ENCODE measurements around the gene SLC39A9.
A peak's percentile ranks its signal among the peaks of the same experiment; 100 is the strongest.

The SLC39A9 gene, protein sequence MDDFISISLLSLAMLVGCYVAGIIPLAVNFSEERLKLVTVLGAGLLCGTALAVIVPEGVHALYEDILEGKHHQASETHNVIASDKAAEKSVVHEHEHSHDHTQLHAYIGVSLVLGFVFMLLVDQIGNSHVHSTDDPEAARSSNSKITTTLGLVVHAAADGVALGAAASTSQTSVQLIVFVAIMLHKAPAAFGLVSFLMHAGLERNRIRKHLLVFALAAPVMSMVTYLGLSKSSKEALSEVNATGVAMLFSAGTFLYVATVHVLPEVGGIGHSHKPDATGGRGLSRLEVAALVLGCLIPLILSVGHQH

GRCh38 chr14:69398053-69398817 is at the start of gene SLC39A9, which contains the start of gene ERH:
Gene SLC39A9, plus strand, starts transcription at chr14:69398692. Its CDS starts 678 bp downstream, at chr14:69399370.
Gene ERH, minus strand, starts transcription at chr14:69398299. Its CDS starts 66 bp downstream, at chr14:69398233.
- peak; percentile 72 for DNase-seq (ENCODE audit: low read depth)

DNA sequence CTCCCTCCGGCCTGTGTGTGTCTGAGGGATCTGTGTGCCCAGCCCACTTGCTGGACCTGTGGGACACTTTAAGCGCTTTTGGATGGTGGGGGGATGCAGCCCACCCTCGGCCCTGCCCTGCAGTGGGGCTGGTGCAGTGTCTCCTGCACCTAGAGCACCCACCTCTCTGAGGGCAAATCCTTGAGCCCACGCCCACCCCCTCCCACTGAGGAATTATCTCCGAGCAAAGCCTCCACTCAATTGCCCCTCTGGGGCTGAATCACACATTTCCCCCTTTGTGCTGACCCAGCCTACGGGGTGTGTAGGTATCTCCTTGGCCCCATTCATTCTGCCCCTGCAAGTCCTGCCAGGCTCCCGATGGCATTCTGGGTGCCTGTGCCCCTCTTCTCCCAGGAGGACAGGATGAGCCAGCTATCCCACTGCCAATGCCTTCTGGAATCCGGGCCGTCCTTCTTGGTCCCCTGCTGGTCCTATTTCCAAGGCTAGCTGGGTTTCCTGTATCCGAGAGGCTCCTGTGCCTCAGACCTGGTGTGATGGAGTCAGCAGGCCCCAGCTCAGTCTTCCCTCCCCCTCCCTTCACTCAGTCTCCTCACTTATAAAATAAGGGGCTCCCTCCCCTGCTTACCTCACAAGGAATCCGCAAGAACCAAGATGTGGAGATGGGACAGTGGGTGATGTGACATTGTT is 49.3 kb upstream of the SLC39A9 start:
- DNase-seq (ENCODE audit: low read depth), result no peak

- no peak for DNase-seq (ENCODE audit: low read depth)
Measured at GRCh38 chr14:69350892-69351291, 47.6 kb upstream of the SLC39A9 start.

- DNase-seq (ENCODE audit: low read depth), result no peak
Measured at GRCh38 chr14:69351385-69351784, 47.1 kb upstream of the SLC39A9 start.

- DNase-seq (ENCODE audit: low read depth), result no peak
Measured at GRCh38 chr14:69351911-69352310, 46.6 kb upstream of the SLC39A9 start.

DNA sequence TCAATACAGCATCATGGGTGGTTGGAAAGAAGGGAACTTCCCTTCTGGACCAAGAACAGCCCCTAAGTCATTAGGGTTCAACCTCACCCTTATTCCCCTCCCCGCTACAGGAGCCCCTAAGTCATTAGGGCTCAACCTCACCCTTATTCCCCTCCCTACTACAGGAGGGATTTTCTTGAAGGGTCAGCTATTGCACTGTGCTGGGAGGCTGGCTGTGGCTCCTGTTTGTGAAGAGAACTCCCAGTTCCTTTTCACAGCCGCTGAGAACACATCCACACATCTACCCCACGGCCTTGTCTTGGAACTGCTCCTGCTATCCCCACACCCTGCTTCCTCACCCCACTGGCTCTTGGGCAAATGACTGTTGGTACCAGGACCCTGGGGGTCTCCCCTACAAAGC is 45.3 kb upstream of the SLC39A9 start:
- no peak for DNase-seq (ENCODE audit: low read depth)

GRCh38 chr14:69354383-69355153 is 43.9 kb upstream of the SLC39A9 start:
- DNase-seq (ENCODE audit: low read depth), result no peak

DNA sequence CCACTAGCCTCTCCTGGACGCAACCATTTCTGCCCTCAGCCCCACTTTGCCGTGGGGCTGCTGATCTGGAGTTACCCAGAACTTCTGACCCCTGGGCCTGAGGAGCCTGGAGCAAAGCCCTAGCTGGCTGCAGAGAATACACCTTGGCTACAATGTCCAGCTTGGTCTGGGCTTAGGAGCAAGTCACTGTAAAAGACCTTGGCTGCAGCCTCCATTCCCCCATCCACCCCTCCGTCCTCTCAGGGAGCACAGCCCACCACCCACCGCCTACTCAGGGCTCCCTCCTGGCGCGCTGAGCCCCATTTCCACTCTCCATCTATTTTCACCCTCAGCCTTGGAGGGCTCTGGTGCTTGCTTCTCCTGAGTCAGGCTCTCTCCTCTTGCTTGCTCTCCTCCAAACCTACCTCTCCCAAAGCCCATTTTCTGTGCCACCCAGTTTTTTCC is 43.3 kb upstream of the SLC39A9 start:
- DNase-seq (ENCODE audit: low read depth), result no peak

DNA sequence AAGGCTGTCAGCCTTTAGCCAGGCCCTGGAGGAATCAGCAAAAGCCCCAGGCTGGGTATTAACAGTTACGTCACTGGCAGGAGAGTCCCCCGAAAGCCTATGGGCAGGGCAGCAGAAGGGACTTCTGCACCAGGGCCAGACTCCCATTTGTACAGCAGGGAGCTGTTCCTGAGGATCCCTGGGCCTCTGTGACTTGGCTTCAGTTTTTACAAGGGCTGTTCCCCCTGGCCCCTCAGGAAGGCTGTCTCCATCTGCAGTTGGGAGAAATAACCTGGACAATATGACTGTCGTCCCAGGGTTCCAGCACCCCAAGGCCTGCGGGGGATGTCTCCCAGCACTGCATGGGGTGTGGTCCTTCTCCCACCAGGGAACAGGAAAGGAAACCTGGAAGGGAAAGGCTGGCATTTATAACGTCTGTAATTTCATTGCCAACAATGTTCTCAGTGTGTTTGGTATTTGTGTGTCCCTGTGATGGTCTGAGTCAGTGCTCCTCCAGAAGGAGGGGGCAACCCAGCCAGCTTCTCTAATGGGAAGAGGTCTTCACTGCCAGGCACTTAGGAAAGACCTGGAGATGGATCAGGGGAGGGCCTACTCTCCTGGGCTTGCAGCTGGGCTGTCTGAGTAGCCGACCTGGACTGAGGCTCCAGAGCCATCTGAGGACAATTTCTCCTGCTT is 42.7 kb upstream of the SLC39A9 start:
- DNase-seq (ENCODE audit: low read depth), result no peak

DNA sequence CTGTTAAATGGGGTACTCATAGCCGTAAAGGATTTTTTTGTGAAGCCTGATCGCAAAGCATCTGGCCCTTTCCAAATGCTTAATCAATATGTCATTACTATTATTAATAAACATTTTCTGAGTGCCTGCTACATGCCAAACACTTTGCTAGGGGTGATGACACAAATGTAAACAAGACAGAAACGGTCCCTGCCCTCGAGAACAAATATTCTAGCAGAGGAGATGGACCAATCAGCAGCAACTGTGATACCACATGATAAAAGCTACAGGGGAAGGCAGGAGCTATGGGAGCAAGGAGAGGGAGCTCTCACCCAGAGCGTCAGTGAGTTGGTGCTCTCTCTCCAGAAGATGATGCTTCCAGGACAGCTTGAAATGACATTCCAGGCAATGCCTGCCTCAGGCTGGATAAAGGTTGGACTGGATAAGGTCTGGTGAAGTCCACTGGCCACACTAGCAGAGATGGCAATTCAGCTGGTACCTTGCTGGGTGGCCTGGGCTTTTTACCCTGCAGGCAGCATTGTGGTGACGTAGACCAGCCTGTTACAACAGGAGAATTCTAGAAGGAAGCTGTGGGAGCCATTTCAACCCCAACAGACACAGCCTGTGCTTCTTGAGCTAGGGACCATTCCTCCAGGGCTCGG is 41.5 kb upstream of the SLC39A9 start:
- no peak for DNase-seq (ENCODE audit: low read depth)

GRCh38 chr14:69357544-69358200 is 40.8 kb upstream of the SLC39A9 start:
- DNase-seq (ENCODE audit: low read depth), result no peak

GRCh38 chr14:69358233-69358963 is 40.1 kb upstream of the SLC39A9 start:
- no peak for DNase-seq (ENCODE audit: low read depth)

GRCh38 chr14:69358966-69359365 is 39.5 kb upstream of the SLC39A9 start:
- DNase-seq (ENCODE audit: low read depth), result no peak

DNA sequence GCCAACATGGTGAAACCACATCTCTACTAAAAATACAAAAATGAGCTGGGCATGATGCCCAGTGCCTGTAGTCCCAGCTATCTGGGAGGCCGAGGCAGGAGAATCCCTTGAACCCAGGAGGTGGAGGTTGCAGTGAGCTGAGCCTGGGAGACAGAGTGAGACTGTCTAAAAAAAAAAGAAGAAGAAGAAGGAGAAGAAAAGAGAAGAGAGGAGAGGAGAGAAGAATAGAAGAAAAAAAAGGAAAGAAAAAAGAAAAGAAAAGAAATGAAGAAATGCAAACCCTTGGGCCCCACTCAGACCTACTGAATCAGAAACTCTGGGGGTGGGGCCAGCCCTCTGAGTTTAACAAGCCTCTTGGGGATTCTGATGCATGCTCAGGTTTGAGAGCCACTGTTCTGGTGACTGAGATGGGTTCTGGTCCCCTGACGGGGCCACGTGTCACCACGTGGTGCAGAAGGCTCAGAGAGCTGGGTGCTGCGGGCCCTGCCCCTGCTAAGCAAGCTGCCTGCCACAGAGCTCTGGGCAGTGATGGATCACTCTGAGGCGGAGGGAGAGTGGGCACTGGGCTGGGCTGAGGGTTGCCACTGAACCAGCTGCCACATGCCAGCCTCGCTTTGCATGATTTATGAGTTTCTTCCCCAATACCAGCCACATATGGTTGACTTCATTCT is 37.9 kb upstream of the SLC39A9 start:
- no peak for DNase-seq (ENCODE audit: low read depth)

- no peak for DNase-seq (ENCODE audit: low read depth)
Measured at GRCh38 chr14:69363055-69363454, 35.4 kb upstream of the SLC39A9 start.

- no peak for DNase-seq (ENCODE audit: low read depth)
Measured at GRCh38 chr14:69363964-69364363, 34.5 kb upstream of the SLC39A9 start.

GRCh38 chr14:69364378-69364777 is 34.1 kb upstream of the SLC39A9 start:
- DNase-seq (ENCODE audit: low read depth), result no peak

DNA sequence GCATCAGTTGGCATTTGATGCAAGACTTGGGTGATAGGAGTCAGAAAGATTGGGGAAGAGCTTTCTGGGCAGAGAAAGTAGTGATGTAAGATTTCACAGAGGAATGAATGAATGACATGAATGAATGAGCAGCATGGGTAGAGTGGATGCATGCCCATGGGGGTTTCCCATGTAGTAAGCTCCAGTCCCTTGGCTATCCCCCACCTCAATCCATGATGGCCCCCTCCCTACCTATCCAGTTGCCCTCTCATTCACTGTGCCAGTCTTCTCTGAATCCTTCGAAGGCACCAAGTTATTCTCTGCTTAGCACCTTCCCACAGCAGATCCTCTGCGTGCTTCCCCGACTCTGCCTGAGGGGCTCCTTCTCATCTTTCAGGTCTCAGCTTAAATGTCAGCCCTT is 32.4 kb upstream of the SLC39A9 start:
- no peak for DNase-seq (ENCODE audit: low read depth)

GRCh38 chr14:69366761-69367160 is 31.7 kb upstream of the SLC39A9 start:
- no peak for DNase-seq (ENCODE audit: low read depth)

Data from stimulated activated CD8-positive, alpha-beta memory T cell treated with anti-CD3 and anti-CD28 coated beads, Interleukin-15, amount 100 ng/mL, for 24 hours (primary cell).